GM18951 (cell line): ENCODE data around the gene UBA52.
"Not testable (repeated sequence)": the region's sequence is repeated elsewhere in the genome, so short reads cannot be mapped to it uniquely, and the experiment has no call there.

Experiments
- POLR2A ChIP-seq: IDR thresholded peaks from 4 replicates; pipeline ENCODE4 v1.6.1; 2011; ENCODE audit warnings: mild to moderate bottlenecking; ENCODE audit not compliant: insufficient read length, insufficient read depth; ENCODE audit errors: extremely low read depth
- in situ Hi-C: fragments of 300-500 bp; cut with MboI; formaldehyde crosslinking; loops from one replicate; pipeline ENCODE4 v1.12.0; 2022; ENCODE audit warnings: low sequenced_read_pairs, mixed read lengths, inconsistent platforms; ENCODE audit not compliant: unreplicated experiment

The UBA52 gene

GRCh38 chr19:18571564-18572344 is at the start of gene UBA52:
Gene UBA52 (plus strand): TSS chr19:18571857. CDS start chr19:18573301, 1,444 bp downstream.
- in situ Hi-C loops: no loop called here
- TF ChIP-seq POLR2A: peak; percentile 98

- TF ChIP-seq POLR2A: peak; percentile 63
- in situ Hi-C loops: no loop called here
These were observed 49.4 kb upstream of the UBA52 start for GRCh38 chr19:18522124-18522861.

- in situ Hi-C loops: not testable (repeated sequence)
These were observed 48.7 kb upstream of the UBA52 start for GRCh38 chr19:18522862-18523440.

- in situ Hi-C loops: no loop called here
- no peak for TF ChIP-seq POLR2A
These were observed 47.8 kb upstream of the UBA52 start for GRCh38 chr19:18523841-18524240.

- in situ Hi-C loops: no loop called here
- no peak for TF ChIP-seq POLR2A
These were observed 45.3 kb upstream of the UBA52 start for GRCh38 chr19:18526316-18526715.

- TF ChIP-seq POLR2A: no peak
- in situ Hi-C loops: no loop called here
These were observed 41.9 kb upstream of the UBA52 start for GRCh38 chr19:18529782-18530181.

- in situ Hi-C loops: no loop called here
These were observed 40.2 kb upstream of the UBA52 start for GRCh38 chr19:18531485-18531884.

GRCh38 chr19:18532168-18532890 is 39.3 kb upstream of the UBA52 start:
- in situ Hi-C loops: no loop called here
- no peak for TF ChIP-seq POLR2A

More at GRCh38 chr19:18531485-18531884, 40.2 kb upstream of the UBA52 start:
- no peak for TF ChIP-seq POLR2A

GRCh38 chr19:18533058-18533457 is 38.6 kb upstream of the UBA52 start:
- in situ Hi-C loops: no loop called here
- TF ChIP-seq POLR2A: no peak

- in situ Hi-C loops: no loop called here
- no peak for TF ChIP-seq POLR2A
These were observed 35.2 kb upstream of the UBA52 start for GRCh38 chr19:18536475-18536874.

- TF ChIP-seq POLR2A: no peak
These were observed 34.2 kb upstream of the UBA52 start for GRCh38 chr19:18537431-18537830.

GRCh38 chr19:18538115-18538514 is 33.5 kb upstream of the UBA52 start:
- in situ Hi-C loops: no loop called here
- no peak for TF ChIP-seq POLR2A

More at GRCh38 chr19:18537431-18537830, 34.2 kb upstream of the UBA52 start:
- in situ Hi-C loops: no loop called here

- in situ Hi-C loops: no loop called here
- TF ChIP-seq POLR2A: no peak
These were observed 32.3 kb upstream of the UBA52 start for GRCh38 chr19:18539372-18539771.

GRCh38 chr19:18540200-18540599 is 31.5 kb upstream of the UBA52 start:
- in situ Hi-C loops: not testable (repeated sequence)
